Measurements from ENCODE around the gene NKPD1.

The NKPD1 gene

DNA sequence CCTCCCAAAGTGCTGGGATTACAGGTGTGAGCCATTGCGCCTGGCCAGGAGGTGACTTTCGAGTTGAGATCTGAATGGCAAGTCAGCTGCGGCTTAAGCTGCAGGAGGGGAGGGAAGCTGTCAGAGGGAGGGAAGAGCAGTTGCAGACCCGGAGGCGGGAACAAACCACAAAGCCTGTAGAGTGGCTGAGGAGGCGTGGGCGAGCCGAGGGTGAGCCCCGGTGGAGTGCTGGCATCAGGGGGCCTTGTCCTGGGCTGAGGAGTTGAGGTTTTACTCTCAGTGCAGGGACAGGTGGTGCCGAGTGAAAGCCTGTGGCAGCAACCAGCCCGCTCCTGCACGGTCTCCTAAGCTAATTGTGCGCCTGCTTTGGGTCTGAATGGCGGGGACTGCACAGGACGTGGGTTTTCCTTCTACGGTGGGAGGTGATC lies 43.6 kb downstream of the NKPD1 start:
- H3K4me3 ChIP-seq (ENCODE audit: low read length), result no peak overlapping the region
- no peak for TF ChIP-seq ZNF274 (IDR thresholded peaks at IDR 0.05; ENCODE audit: low read depth, low read length)

- no peak overlapping the region for H3K4me3 ChIP-seq (ENCODE audit: low read length)
- no peak for TF ChIP-seq ZNF274 (IDR thresholded peaks at IDR 0.05; ENCODE audit: low read depth, low read length)
These were observed 44.8 kb downstream of the NKPD1 start for GRCh38 chr19:45115809-45116615.

GRCh38 chr19:45114116-45114515 lies 46.7 kb downstream of the NKPD1 start:
- TF ChIP-seq ZNF274 (IDR thresholded peaks at IDR 0.05; ENCODE audit: low read depth, low read length), result no peak
- no peak overlapping the region for H3K4me3 ChIP-seq (ENCODE audit: low read length)

DNA sequence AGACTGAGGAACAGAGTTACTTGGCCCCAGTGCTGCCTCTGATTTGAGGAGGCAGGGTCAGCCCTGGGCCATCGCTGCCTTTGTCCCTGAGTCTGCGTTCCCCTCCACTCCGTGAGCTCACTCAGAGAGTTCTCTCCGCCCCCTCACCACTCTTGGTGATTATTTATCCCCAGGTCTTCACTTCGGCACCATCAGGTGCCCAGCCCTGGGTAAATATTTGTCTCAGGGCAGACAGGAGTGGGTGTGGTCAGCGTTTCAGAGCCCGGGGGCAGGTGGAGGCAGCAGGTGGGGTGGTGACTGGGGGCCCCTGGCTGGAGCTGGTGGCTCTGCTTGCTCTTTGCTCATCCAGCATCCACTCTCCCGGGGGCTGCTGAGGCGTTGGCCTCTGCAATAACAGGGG lies 47.2 kb downstream of the NKPD1 start:
- TF ChIP-seq ZNF274 (IDR thresholded peaks at IDR 0.05; ENCODE audit: low read depth, low read length), result no peak

GRCh38 chr19:45112111-45112827 lies 48.5 kb downstream of the NKPD1 start:
- H3K4me3 ChIP-seq (ENCODE audit: low read length), result no peak overlapping the region
- TF ChIP-seq ZNF274 (IDR thresholded peaks at IDR 0.05; ENCODE audit: low read depth, low read length), result no peak

More for the DNA sequence above, 47.2 kb downstream of the NKPD1 start:
- no peak overlapping the region for H3K4me3 ChIP-seq (ENCODE audit: low read length)
